Medulla oblongata (tissue), 1 donor: ENCODE measurements around the gene XRN2.
A peak's percentile ranks its signal among the peaks of the same experiment; 100 is the strongest.

Source experiments
- DNase-seq: peaks from one replicate; pipeline ENCODE4 v3.0.0-alpha.2; 2015; ENCODE audit errors: extremely low spot score

XRN2 gene

DNA sequence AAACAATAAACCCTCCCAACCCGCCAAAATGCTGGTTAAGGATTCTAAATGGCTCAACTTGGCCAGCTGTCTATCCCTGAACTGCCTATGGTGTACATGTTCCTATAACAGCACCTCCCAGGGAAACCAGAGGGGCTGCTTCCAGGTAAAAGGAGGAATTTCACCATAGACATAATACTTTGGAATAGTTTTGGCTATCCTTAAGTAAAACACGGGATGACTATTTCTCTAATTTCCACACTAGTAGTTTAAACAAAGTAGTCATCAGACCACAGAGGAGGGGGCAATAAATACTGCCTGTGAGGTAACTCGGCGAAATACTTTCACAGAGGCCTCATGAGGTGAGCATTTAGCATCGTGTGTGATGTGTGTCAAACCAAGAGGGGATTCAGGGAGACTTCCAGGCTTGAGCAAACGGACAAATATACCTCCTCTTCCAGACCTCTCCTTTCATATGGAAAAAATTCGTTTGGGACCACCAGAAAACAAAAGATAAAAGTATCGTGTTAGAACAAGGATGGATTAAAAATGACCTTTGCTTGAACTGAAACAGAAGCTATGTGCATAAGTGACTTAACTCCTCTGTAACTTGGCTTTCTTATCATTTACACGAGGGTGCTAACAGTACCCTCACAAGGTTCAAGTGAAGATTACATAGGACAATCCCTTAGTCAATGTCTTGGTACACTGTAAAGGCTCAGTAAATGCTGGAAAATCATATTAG, 1.0 kb upstream of the XRN2 start:
- no peak for DNase-seq

DNA sequence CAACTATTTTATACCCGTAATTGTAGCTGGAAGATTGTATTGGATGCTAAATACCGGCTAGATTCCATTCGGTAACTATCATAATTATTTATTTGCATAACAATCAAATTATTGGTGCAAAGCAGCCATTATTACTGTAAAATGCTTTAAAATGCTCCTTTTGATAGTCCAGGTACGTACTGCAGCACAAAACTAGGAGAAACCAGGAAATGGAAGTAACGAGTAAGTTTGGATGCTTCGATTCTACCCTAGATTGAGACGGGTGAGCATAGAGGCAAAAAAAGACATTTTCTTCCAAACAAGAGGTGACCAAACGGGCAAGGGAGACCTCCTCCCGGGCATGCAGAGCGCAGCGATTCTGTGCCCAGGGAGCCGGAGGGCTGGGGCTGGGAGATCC, 469 bp upstream of the XRN2 start:
- DNase-seq, result no peak

DNA sequence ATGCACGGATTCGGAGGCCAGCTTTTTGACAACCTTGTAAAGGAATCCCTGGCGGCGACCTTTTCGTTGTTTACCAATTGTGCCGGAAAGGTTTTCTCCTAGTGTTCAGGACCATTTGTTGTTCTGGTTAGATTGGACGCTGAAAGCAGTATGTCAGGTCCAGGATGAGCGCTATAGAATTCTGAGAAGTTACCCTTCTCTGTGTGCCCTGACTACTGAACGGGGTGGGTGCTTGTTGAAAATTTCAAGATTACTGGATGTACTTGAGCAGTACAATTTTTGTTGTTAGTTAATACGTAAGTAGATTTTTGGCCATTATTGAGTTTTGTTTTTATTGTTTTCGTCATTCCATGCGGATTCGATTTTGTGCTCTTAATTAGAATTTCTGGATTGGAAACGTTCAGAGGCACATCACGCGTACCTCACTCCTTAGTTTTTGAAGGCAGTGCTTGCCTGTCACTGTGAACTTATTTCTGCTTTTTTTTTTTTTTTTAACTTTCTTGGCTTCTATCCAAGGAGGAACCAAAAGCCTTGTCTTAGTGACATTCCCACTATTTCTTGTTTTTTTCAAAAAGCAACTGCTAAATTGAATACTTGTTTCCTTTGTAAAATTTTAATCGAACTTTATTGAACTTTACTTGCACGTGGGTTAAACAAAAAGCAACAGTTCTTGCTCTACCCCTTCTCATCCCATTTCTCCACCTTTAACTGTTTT, 898 bp downstream of the XRN2 start:
- peak; percentile 37 for DNase-seq

DNA sequence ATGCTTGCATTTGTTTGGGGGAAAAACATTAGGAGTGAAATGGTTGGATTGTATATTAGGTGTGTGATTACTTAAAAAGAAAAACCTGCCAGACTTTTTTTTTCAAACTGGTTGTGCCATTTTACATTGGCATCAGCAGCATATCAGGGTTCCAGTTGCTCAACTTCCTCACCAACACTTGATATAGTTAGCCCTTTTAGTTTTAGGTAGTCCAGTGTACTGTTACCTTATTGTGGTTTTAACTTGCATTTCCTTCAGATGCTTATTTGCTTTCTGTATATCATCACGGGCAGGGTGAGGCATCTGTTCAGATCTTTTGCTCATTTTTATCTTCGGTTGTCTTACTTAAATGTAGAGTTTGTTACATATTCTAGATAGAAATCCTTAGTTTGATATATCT, 5.2 kb downstream of the XRN2 start:
- DNase-seq, result no peak

DNA sequence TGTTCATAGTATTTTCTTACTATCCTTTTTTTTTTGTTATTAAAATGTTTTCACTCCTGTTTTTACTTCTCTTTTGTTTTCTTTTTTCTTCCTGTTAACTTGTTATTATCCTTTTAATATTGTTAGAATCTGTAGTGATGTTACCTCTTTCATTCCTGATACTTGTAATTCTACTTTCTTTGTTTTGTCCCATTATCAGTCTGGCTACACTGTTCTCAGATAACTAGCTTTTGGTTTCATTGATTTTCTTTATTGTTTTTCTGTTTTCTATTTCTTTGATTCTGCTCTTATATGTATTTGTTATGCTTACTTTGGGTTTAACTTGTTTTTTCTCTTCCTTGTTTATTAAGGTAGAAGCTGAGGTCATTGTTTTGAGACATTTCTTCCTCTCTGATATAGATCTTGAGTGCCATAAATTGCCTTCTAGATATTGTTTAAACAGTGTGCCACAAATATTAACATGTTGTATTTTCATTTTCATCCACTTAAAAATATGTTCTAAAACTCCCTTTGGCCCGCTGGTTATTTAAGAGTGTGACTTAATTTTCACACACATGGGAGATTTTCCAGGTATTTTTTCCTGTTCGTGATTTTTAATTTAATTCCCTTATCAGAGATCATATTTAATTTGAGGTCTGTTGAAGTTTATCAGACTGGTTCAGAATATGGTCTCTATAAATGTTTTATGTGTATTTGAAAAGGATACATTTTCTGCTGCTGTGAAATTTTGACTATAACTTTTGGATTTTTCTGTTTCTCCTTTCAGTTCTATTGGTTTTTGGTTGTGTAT, 6.7 kb downstream of the XRN2 start:
- no peak for DNase-seq

DNA sequence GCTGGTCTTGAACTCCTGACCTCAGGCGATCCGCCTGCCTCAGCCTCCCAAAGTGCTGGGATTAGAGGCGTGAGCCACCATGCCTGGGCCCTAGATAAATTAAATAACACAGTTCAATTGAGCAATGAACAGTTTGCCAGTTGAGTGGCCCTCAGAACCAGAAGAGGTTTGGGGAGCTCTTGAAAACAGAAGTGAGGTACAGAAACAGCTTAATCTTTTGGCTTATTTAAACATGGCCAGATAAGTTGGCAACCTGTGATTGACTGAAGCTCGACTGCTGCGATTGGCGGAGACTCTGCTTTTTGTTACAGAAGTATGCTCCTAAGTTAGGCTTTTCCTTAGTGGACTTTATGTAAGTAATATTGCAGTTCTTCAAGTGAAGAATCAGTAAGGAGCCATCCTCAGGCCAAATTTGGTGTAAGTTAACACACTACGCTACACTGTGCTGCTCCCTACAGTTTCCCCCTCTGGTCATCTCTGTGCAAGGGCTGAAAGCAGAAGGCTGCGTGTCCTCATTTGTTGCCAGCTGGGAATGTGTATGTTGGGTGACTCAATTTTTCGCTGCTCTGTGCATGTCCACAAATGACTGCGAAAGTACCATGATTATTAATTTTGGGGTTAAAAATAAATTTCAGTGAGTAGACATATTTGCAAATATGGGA, 9.8 kb downstream of the XRN2 start:
- no peak for DNase-seq

DNA sequence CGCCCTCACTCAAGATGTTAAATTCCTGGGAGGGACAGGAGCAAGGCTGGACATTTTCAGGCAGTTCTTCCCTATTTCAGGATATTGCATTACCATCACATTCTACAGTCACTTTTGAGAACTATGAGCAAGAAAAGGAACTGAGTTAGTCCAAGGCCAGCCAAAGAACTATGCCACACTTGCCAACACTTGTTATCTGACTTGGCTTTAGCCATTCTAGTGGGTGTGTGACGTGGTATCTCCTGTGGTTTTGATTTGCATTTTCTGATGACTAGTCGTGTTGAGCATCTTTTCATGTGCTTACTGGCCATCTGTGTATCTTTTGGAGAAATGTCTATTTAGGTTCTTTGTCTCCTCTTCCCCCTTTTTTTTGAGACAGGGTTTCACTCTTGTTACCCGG, 12.0 kb downstream of the XRN2 start:
- DNase-seq, result no peak

DNA sequence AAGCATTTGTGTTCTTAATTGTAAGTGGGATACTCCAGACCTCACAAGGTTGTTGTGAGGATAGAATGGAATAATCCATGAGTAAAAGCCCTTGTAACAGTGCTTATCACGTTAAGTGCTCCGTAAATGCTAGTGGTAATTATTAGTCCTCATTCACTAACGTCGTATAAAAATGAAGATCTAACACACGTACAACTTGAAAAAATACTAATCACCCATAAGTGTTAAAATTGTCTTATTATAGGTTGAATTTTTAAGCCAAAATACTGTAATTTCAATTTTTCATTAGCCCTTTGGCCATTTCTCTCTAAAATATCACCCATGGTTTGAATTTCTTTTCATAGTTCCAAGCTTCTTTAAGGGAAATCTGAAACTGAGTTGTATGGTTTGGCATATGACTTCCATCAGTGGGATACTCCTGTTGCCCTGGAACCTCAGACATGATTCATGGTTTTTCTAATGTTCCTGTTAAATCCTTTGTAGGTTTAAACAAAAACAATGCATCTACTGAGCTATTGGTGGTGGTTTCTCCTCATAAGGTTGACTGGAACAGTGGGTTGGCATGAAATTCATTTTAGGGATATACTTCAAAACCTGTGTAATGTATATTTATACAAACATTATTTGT, 19.1 kb downstream of the XRN2 start:
- DNase-seq, result no peak

DNA sequence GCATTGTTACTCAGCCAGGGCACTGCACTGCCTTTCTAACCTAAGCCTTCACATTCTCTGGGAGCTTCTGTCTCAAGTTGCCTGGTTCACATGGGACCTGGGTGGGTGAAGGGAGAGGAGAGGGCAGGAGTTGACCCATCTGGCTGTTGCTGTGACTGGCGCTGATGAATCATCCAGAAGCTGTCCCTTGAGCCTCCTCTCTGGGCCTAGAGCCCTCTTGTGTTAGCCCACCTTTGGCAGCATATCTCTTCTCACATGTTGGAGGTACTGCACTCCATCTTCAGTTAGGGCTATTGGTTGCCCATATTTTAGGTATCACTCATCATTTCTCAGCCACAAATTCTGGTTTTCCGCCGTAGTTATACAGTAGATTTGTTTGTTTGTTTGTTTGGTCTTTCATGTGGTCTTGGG, 19.8 kb downstream of the XRN2 start:
- DNase-seq, result no peak

DNA sequence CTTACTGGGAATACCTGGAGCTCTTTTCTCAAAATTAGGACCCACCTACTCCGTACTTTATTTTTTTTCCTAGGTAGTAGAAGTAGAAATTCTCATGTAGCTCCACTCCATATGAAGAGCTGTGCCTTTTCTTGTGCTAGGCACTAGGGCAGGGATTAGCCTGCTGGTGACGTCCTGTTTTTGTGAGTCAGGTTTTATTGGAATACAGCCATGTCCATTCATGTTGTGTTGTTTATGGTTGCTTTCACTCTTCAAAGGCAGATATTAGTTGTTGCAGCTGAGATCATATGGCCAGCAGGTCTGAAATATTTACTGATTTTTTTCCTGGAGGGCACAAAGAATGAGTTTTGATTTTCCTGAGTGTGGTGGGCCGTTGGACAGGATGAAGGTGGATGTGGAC, 20.5 kb downstream of the XRN2 start:
- DNase-seq, result no peak

DNA sequence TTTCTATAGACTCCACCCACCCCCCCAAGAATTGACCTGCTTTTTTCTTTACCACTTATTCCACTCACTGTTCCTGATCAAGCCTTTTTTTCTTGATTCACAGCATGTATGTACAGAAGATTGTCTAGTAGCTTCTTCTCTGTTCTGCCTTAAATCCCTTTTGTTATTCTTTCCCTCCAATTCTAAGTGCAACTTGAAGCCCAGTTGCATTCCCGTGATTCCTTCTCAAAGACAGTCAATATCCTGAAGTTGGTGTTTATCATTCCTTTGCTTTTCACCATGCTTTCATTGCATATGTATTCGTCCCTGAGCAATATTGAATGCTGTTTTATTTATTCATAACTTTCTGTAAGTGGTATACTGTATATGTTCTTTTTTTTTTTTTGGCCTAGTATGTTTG, 21.0 kb downstream of the XRN2 start:
- no peak for DNase-seq

DNA sequence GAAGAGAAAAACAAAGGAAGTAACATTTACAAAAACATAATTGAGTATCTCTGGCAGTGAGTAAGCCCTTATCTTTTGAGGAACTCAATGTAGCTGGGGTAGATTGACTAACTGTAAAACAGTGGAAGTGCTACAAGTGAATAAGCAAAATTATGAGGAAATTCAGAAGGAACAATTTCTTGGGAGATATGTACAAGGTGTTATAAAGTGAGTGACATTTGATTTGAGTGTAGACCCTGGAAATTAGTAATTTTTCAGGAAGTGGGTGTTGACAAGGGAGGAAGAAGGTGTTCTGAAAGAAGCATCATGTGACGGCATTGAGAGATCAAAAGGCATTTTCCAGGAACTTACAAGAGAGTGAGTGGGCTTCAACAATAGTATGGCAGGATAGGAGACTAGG, 22.2 kb downstream of the XRN2 start:
- DNase-seq, result no peak

DNA sequence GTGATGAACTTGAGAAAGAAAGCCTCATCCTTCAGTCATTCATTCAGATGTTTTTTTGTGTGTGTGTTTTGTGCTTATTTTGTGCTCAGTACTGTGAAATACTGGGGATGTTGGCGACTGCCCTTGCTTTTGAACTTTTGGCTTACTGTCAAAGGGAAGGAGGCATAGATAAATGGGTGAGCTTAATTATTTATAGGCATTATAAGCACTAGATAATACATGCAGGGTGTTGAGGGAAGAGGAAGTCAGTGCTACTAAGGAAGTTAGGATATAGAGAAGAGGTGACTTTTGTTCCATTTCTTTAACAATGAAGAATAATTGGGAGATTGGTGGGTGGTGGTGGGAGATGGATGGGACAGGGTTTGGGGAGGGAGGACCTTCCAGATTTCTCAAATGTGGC, 23.6 kb downstream of the XRN2 start:
- no peak for DNase-seq

DNA sequence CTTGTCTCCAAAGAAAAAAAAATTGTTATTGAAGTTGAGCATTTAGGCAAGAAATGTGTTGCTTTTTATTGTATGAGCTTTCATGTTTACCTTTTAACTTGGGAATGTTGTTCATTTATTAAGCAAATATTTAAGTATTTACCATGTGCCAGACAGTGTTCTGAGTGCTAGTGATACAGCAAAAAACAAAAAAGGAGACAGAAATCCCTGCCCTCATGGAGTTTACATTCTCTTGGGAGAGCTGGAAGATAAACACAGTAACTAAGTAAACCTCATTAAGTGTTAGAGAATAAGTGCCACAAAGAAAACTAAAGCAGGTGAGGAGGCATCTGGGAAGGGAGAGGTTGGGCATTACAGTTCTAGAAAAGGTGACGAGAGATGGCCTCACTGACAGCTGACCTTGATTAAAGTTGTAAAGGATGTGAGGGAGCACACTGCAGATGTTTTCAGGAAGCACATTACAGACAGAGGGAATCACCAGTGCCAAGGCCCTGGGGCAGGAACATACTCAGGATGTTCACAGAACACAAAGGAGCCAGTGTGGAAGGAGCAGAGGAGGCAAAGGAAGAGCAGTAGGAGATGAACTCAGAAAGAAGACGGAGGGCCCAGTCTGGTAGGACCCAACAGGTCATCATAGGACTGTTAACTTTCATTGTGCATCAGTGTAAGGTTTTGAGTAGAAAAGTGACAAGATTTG, 33.5 kb downstream of the XRN2 start:
- no peak for DNase-seq

DNA sequence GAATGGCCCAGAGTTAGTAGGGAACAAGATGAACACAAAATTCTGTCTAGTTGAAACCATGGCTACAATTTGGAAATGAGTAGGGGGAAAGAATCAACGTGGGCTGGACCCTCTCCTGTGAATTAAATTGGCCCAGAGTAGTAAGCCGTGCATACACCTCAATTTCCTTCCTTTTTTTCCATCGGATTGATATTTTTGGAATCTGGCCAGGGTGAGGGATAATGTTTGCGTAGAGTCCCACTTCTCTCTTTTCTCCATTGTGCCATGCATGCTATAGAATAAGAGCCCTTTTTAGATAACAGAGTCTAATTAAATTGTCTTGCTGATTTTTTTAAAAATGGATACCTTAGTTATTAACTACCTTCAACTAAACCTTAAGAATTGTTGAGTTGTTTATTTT, 35.2 kb downstream of the XRN2 start:
- DNase-seq, result no peak

DNA sequence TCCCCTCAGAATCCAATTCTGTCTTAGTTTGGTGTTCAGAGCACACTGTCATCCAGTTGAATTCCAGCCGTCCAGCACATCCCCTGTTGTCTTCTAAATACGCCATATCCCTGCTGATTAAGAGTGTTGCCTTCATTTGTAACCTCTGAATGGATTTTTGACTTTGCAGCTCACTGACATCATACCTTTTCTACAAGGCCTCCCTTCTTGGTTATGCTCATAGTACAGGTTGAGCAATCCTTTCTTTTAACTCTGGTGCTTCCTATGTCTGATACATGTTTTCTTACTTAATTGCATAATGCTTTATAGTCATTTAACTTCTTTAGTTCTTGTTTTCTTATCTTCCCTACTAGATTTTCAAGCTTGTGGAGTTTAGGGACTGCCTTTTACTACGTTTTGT, 36.4 kb downstream of the XRN2 start:
- no peak for DNase-seq

DNA sequence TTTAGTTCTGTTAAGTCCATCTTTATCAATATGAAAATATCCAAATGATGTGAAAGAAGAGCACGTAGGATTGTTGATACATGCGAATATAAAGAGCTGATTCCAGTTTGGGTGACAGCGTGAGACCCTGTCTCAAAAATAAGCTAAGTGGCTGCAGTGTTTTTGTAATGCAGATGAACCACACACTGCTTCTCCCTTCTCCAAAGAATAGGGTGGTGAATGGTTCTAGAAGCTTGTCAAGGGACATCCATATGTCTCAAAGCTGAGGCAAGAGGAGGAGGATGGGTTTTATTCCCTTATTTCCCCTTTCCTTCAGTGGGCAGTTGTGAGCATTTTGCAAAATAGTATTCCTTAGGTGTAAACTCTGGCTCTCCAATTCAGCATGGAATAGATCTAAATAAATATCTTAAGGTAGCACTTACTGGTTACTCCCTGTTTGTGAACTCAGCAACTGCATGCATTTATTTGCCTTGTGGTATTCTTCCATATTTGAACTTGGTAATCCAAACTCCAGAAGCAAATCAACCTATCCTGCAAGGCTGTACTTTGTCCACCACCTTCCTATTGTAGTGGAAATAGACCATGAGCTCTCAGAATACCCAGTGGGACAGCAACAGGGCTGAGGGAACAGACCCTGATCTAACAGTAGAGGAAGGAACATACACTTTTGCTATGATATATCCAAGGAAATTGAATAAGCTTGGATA, 38.0 kb downstream of the XRN2 start:
- no peak for DNase-seq

DNA sequence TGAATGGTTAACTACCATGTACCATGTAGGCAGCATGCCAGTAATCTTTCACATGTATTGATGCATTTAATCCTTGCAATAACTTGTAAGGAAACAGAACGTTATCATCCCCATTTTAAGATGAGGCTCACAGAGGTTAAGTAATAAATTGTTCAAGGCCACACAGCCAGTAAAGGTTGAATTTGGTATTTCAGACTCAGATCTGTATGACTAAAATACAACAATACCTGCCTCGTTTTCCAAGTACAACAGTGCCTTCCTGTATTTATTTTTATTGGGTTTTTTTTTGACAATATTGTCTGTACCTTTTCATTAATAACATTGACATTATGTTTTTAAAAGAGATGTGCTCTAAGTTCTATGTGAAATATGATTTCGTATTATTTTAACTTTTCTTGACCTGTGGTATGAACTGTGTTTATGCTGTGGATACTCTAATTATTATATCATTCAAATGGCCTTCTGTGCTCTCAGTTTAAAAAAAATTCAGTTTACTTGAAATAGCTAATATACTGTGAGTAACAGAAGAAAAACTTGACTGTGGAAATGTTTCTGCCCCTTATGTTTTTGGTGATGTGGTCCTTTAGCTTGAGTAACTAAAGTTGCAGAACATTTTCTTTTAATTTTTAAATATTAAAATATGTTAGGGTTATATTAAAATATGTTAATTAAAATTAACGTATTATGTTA, 39.7 kb downstream of the XRN2 start:
- no peak for DNase-seq

DNA sequence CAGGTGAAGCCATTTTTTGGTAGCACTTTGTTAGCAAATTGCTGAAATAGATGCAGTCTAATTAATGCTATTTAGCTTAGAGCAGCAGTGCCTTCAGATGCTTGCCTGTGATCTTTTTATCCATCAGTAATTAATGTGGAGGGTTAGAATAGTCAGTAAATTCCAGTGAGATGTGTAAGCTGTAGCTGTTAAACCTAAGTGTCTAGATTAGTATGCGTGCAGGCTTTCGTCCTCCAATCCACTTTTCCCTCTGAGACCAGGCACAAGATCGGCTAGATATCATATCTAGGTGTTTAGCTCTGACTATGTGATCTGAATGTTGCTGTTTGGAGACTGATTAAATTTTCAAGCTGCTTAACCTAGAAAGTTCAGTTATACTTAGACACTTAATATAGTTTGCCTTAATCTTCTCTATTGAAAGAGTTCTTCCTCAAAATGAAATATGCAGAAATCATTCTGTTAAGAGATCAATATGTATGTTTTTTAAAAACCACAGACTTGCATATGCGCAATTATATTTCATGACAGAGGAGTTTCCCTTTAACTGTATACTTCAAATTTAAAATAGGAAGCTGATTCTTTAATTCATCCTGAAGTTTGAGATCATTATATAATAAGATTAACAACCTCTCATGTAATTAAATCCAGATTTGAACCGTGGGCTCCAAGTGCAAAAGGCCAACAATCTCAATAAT, 41.2 kb downstream of the XRN2 start:
- no peak for DNase-seq
